Heart left ventricle (tissue), 13 donors: Measurements from ENCODE around the gene EXOC3L4.

Experiments
- POLR2A ChIP-seq, 2 donors: fragments of 450-650 bp; IDR thresholded peaks; one replicate each; pipeline ENCODE4 v1.6.1; 2017; ENCODE audit warnings: antibody characterized with exemption in 2 of 2, mild to moderate bottlenecking in 2 of 2, moderate library complexity in 2 of 2
- TF ChIP-seq, protein P1 (sequence below), 12 donors: fragments of 200-600 bp; sonication (generic) in 4 of 12; IDR thresholded peaks; one replicate each; pipeline versions ENCODE4 v1.5.0 to v1.8.0; 2018 to 2022; ENCODE audit warnings: antibody characterized with exemption in 12 of 12, mild to moderate bottlenecking in 5 of 12
- donor health status: ischemic (EF 13 %, LVEDD 7.1; RV severe dilation, severe dysfunction).
- donor health status: DM: no; HTN: yes; CAD: no.
- donor health status: DM: no; HTN: no; CAD: no.
- donor health status: ischemic (EF 25% LVEDD 6.9; RV normal size, moderate dysfunction).
- donor health status: ischemic (EF 25% LVEDD 5.7; RV mildly dilated, moderate dysfunction).
- donor health status: ischemic (EF 35%, LVEDD 5.7; RV mildly dilated, moderate dysfunction).
- donor health status: nonischemic (EF 11% LVEDD 7.7; RV severe dilation, severe dysfunction).
- donor health status: DM: yes; HTN: yes; CAD: no.
- donor health status: PGD.
- donor health status: ischemic (EF 29% LVEDD 5.4; RV normal size, mild dysfunction).
- donor health status: nonischemic (EF 23%, LVEDD 6.1; RV moderate dilation, normal function).

DNA sequence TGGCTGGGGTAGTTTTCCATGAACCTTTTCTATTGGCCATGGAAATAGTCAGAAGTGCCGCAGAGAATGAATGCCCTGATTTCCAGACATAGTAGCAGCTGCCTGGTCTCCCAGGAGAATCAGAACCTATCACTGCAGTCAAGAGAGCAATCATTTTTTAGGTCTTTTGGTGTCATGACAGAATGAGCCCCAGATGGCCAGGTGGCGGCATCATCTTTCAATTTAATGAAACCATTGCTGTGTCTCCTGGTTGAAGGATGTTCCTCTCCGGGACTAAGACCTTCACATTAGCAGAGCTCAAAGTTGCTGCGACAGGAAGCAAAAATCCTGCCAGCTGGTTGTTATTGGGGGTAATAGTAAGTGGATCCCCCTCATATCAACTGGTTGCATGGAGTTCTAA is 47.5 kb downstream of the EXOC3L4 start:
- TF ChIP-seq, protein P1, sequence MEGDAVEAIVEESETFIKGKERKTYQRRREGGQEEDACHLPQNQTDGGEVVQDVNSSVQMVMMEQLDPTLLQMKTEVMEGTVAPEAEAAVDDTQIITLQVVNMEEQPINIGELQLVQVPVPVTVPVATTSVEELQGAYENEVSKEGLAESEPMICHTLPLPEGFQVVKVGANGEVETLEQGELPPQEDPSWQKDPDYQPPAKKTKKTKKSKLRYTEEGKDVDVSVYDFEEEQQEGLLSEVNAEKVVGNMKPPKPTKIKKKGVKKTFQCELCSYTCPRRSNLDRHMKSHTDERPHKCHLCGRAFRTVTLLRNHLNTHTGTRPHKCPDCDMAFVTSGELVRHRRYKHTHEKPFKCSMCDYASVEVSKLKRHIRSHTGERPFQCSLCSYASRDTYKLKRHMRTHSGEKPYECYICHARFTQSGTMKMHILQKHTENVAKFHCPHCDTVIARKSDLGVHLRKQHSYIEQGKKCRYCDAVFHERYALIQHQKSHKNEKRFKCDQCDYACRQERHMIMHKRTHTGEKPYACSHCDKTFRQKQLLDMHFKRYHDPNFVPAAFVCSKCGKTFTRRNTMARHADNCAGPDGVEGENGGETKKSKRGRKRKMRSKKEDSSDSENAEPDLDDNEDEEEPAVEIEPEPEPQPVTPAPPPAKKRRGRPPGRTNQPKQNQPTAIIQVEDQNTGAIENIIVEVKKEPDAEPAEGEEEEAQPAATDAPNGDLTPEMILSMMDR (IDR thresholded peaks at IDR 0.05): no peak
- TF ChIP-seq POLR2A (IDR thresholded peaks at IDR 0.05): no peak
